22Rv1 (cell line): ENCODE data around the gene FUT8.

Experiments used
- CTCF ChIP-seq: fragments of 450-650 bp; IDR thresholded peaks from 2 replicates; pipeline ENCODE4 v1.5.1; 2017; ENCODE audit warnings: mild to moderate bottlenecking
- ZFX ChIP-seq: fragments of 450-650 bp; IDR thresholded peaks from 2 replicates; pipeline ENCODE4 v1.6.1; 2017; ENCODE audit warnings: antibody characterized with exemption, borderline replicate concordance

- no peak for TF ChIP-seq CTCF
- no peak for TF ChIP-seq ZFX
These were observed 43.0 kb upstream of the FUT8 start for GRCh38 chr14:65369560-65369959.
